HCT116 (cell line): Measurements from ENCODE around the gene AADACL2. TPM values are rescaled to one million over a fixed set of nuclear protein-coding genes. Genes with fewer than 3 reads are reported as not detected.

Experiments used
- ATAC-seq: fragments of 200-7000 bp; cut with Tn5 transposase; 2 replicates; pipeline ENCODE4 v1.9.1; 2020; ENCODE audit warnings: mild to moderate bottlenecking, moderate library complexity
- BruUV-seq: library from RNA; stranded (reverse); fragments of 400-500 nt; replicated peaks from 2 replicates; lab custom pipeline; 2021; lab: Mats Ljungman, UMichigan
- CTCF ChIA-PET: fragments of 300-600 bp; sonication (Branson Sonifier 250); formaldehyde crosslinking; loops from one replicate; lab custom pipeline; 2021; ENCODE audit warnings: antibody characterized with exemption; lab: Charles Lee
- POLR2A ChIA-PET: fragments of 300-600, 350-600 bp; sonication (Branson Sonifier 250); formaldehyde crosslinking; loops from one replicate; lab custom pipeline; 2021; ENCODE audit warnings: antibody characterized with exemption; lab: Charles Lee
- RAD21 ChIA-PET, 2 experiments: fragments of 300-600 bp; sonication (Branson Sonifier 250); formaldehyde crosslinking; loops; one replicate each; lab custom pipeline; 2023; ENCODE audit warnings: low total read pairs in 2 of 2; ENCODE audit not compliant: uncharacterized antibody in 2 of 2, unreplicated experiment in 2 of 2, low non-redundant PET in 1 of 2; lab: Charles Lee
- DNase-seq: peaks from one replicate; pipeline ENCODE4 v3.0.0-alpha.2; 2010; ENCODE audit warnings: low read depth, low spot score
- H2AFZ ChIP-seq: fragments of 200-600 bp; shearing (Covaris generic), sonication (generic); 2 replicates; pipeline ENCODE4 v1.6.1; 2017; ENCODE audit warnings: low read depth, mixed run types, mixed read lengths, antibody characterized with exemption, low read length; ENCODE audit not compliant: poor library complexity, severe bottlenecking
- H3K27ac ChIP-seq: 2 replicates; pipeline ENCODE4 v1.5.1; 2012; ENCODE audit warnings: low read depth, low read length
- H3K27me3 ChIP-seq: fragments of 200-600 bp; sonication (generic); 2 replicates; pipeline ENCODE4 v1.6.1; 2016; ENCODE audit warnings: mixed run types, low read length, mixed read lengths; ENCODE audit not compliant: insufficient read depth
- H3K36me3 ChIP-seq, 2 experiments: fragments of 200-500 bp in 1 of 2; fragments of 200-600 bp in 1 of 2; sonication (Bioruptor generic) in 1 of 2; sonication (generic) in 1 of 2; 2 replicates each; pipeline versions ENCODE4 v1.5.1 to v1.6.1; 2014 to 2016; ENCODE audit warnings: low read length in 2 of 2, inconsistent platforms in 1 of 2, mixed read lengths in 1 of 2, mixed run types in 1 of 2; ENCODE audit not compliant: insufficient read depth in 2 of 2, control insufficient read depth in 1 of 2
- H3K4me1 ChIP-seq, 2 experiments: fragments of 200-600 bp in 1 of 2; sonication (generic) in 1 of 2; 2 replicates each; pipeline versions ENCODE4 v1.5.1 to v1.6.1; 2012 to 2017; ENCODE audit warnings: low read length in 2 of 2, inconsistent platforms in 1 of 2, mild to moderate bottlenecking in 1 of 2, mixed read lengths in 1 of 2, mixed run types in 1 of 2, moderate library complexity in 1 of 2; ENCODE audit not compliant: insufficient read depth in 2 of 2, control insufficient read depth in 1 of 2
- H3K4me2 ChIP-seq: fragments of 200-600 bp; sonication (generic); 2 replicates; pipeline ENCODE4 v1.6.1; 2017; ENCODE audit warnings: mixed run types, low read length, mixed read lengths
- H3K4me3 ChIP-seq, 2 experiments: fragments of 200-600 bp in 1 of 2; sonication (generic) in 1 of 2; replicated peaks in 1 of 2; 2 replicates each; pipeline ENCODE4 v1.5.1; 2011 to 2016; ENCODE audit warnings: low read length in 2 of 2, control low read depth in 1 of 2, low read depth in 1 of 2, mild to moderate bottlenecking in 1 of 2, mixed read lengths in 1 of 2, mixed run types in 1 of 2
- H3K79me2 ChIP-seq: fragments of 200-600 bp; sonication (generic); 2 replicates; pipeline ENCODE4 v1.6.1; 2017; ENCODE audit warnings: mild to moderate bottlenecking, mixed run types, low read length, moderate library complexity, mixed read lengths; ENCODE audit not compliant: insufficient read depth
- H3K9ac ChIP-seq: fragments of 200-600 bp; sonication (generic); 2 replicates; pipeline ENCODE4 v1.6.1; 2016; ENCODE audit warnings: low read length, mixed read lengths
- H3K9me2 ChIP-seq: fragments of 200-600 bp; sonication (generic), shearing (Covaris generic); 2 replicates; pipeline ENCODE4 v1.6.1; 2017; ENCODE audit warnings: mixed run types, mild to moderate bottlenecking, moderate library complexity; ENCODE audit not compliant: insufficient read depth
- H3K9me3 ChIP-seq, 2 experiments: fragments of 200-500 bp in 1 of 2; fragments of 200-600 bp in 1 of 2; sonication (Bioruptor generic) in 1 of 2; sonication (generic) in 1 of 2; 2 replicates each; pipeline ENCODE4 v1.6.1; 2014 to 2017; ENCODE audit warnings: low read length in 2 of 2, mixed read lengths in 2 of 2, inconsistent platforms in 1 of 2, low read depth in 1 of 2, mild to moderate bottlenecking in 1 of 2, mixed run types in 1 of 2, moderate library complexity in 1 of 2; ENCODE audit not compliant: control insufficient read depth in 1 of 2, insufficient read depth in 1 of 2
- H4K20me1 ChIP-seq: fragments of 200-600 bp; sonication (generic), shearing (Covaris generic); 2 replicates; pipeline ENCODE4 v1.6.1; 2017; ENCODE audit warnings: mixed run types, mild to moderate bottlenecking, moderate library complexity; ENCODE audit not compliant: insufficient read depth
- CBX3 ChIP-seq: IDR thresholded peaks from 2 replicates; pipeline ENCODE4 v1.6.1; 2012; ENCODE audit warnings: low read depth
- CEBPB ChIP-seq: IDR thresholded peaks from 2 replicates; pipeline ENCODE4 v1.6.1; 2012; ENCODE audit warnings: low read depth
- FOSL1 ChIP-seq: IDR thresholded peaks from 2 replicates; pipeline ENCODE4 v1.6.1; 2012; ENCODE audit warnings: low read depth
- SP1 ChIP-seq: IDR thresholded peaks from 2 replicates; pipeline ENCODE4 v1.6.1; 2012; ENCODE audit warnings: low read depth
- SRF ChIP-seq: IDR thresholded peaks from 2 replicates; pipeline ENCODE4 v1.6.1; 2012; ENCODE audit warnings: low read depth
- ZNF274 ChIP-seq: fragments of 200-500 bp; sonication (Bioruptor generic); IDR thresholded peaks from 2 replicates; pipeline ENCODE4 v1.6.1; 2014; ENCODE audit warnings: mild to moderate bottlenecking, low read depth, low read length, inconsistent platforms
- intact Hi-C: fragments of 100-400 bp; cut with micrococcal nuclease; formaldehyde crosslinking; loops from 2 replicates; pipeline ENCODE4 v1.10.0; 2022
- total RNA-seq: library from RNA; stranded (reverse); gene quantifications from one replicate; pipeline ENCODE4 v1.2.1, GENCODE V29; 2021; ENCODE audit not compliant: unreplicated experiment
- TF ChIP-seq, protein P1 (sequence below): IDR thresholded peaks from 2 replicates; pipeline ENCODE4 v1.6.1; 2011; ENCODE audit warnings: mild to moderate bottlenecking, low read length, moderate library complexity; ENCODE audit not compliant: insufficient replicate concordance; ENCODE audit errors: extremely low read depth
- TF ChIP-seq, protein P2 (sequence below): IDR thresholded peaks from 2 replicates; pipeline ENCODE4 v1.6.1; 2012; ENCODE audit warnings: low read depth

AADACL2 gene
- total RNA-seq, 1 experiment from 2014 or later, result not detected

DNA sequence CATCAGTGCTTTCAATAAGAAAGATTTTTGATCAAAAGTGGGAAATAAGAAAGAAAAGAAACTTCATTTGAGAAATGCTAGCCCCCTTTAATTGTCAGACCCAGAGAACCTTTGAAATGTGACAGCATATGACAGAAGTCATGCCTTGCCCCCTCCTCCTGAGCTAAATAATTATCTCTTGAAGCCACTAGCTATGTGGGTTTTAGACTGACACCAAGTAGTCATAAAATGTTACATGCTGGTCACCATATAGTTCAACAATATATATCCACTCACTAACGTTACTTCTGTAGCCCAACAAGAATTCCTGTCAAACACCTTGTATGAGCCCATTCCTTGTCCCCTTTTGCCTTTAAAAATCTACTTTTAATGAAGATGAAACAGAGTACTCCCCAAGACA, 43.1 kb upstream of the AADACL2 start:
- H3K36me3 ChIP-seq, result no peaks in the 10 kb centered on the region
- H3K27ac ChIP-seq, result no peak overlapping the region
- CTCF ChIA-PET, result no interaction called here
- no peaks in the 10 kb centered on the region for H3K27me3 ChIP-seq
- H3K9ac ChIP-seq, result no peak overlapping the region
- POLR2A ChIA-PET, result no interaction called here
- H3K79me2 ChIP-seq, result no peaks in the 10 kb centered on the region
- H3K9me3 ChIP-seq, result no peaks in the 10 kb centered on the region
- no peaks in the 10 kb centered on the region for H3K4me1 ChIP-seq
- DNase-seq (no peak), ATAC-seq (no peak)
- no TSS peak for BruUV-seq
- H3K4me2 ChIP-seq, result no peak overlapping the region
- H3K4me3 ChIP-seq, result no peak overlapping the region
- intact Hi-C loops, result no loop called here
- H2AFZ ChIP-seq, result no peak overlapping the region
- H4K20me1 ChIP-seq, result no peaks in the 10 kb centered on the region
- RAD21 ChIA-PET, result no interaction called here
- TF ChIP-seq CEBPB, result no peak
- H3K9me2 ChIP-seq, result no peaks in the 10 kb centered on the region

DNA sequence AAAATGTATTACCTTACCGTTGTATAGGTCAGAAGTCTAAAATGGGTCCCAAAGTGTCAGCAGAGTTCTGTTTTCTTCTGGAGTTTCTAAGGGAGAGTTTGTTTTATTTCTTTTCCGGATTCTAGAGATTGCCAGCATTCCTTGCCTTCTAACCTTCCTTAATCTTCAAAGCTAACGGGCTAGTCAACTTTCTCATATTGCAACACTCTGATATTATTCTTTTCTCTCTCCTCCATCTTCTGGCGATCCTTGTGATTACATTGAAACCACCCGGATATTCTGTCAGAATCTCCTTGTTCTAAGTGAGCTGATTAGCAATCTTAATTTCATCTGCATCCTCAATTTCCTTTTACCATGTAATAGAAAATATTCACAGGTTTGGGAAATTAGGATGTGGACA, 36.2 kb upstream of the AADACL2 start:
- ChIA-PET CTCF (no interaction called here), POLR2A (no interaction called here), RAD21 (no interaction called here)
- Histone ChIP-seq H3K4me3 (no peak overlapping the region), H3K79me2 (no peaks in the 10 kb centered on the region), H3K4me1 (no peaks in the 10 kb centered on the region), H3K9me2 (no peaks in the 10 kb centered on the region), H3K36me3 (no peaks in the 10 kb centered on the region), H3K9ac (no peak overlapping the region), H3K9me3 (peaks cover 0 to 8% of the 10 kb centered on the region in 2 experiments; a peak in 1 of 4 replicates)
- intact Hi-C loops, result no loop called here
- DNase-seq (no peak), ATAC-seq (no peak)
- BruUV-seq, result no TSS peak
- no peak for TF ChIP-seq SRF
- TF ChIP-seq ZNF274, result no peak
- no peak for TF ChIP-seq CBX3
- TF ChIP-seq, protein P1, sequence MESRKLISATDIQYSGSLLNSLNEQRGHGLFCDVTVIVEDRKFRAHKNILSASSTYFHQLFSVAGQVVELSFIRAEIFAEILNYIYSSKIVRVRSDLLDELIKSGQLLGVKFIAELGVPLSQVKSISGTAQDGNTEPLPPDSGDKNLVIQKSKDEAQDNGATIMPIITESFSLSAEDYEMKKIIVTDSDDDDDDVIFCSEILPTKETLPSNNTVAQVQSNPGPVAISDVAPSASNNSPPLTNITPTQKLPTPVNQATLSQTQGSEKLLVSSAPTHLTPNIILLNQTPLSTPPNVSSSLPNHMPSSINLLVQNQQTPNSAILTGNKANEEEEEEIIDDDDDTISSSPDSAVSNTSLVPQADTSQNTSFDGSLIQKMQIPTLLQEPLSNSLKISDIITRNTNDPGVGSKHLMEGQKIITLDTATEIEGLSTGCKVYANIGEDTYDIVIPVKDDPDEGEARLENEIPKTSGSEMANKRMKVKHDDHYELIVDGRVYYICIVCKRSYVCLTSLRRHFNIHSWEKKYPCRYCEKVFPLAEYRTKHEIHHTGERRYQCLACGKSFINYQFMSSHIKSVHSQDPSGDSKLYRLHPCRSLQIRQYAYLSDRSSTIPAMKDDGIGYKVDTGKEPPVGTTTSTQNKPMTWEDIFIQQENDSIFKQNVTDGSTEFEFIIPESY, result no peak
- TF ChIP-seq FOSL1, result no peak
- TF ChIP-seq, protein P2, sequence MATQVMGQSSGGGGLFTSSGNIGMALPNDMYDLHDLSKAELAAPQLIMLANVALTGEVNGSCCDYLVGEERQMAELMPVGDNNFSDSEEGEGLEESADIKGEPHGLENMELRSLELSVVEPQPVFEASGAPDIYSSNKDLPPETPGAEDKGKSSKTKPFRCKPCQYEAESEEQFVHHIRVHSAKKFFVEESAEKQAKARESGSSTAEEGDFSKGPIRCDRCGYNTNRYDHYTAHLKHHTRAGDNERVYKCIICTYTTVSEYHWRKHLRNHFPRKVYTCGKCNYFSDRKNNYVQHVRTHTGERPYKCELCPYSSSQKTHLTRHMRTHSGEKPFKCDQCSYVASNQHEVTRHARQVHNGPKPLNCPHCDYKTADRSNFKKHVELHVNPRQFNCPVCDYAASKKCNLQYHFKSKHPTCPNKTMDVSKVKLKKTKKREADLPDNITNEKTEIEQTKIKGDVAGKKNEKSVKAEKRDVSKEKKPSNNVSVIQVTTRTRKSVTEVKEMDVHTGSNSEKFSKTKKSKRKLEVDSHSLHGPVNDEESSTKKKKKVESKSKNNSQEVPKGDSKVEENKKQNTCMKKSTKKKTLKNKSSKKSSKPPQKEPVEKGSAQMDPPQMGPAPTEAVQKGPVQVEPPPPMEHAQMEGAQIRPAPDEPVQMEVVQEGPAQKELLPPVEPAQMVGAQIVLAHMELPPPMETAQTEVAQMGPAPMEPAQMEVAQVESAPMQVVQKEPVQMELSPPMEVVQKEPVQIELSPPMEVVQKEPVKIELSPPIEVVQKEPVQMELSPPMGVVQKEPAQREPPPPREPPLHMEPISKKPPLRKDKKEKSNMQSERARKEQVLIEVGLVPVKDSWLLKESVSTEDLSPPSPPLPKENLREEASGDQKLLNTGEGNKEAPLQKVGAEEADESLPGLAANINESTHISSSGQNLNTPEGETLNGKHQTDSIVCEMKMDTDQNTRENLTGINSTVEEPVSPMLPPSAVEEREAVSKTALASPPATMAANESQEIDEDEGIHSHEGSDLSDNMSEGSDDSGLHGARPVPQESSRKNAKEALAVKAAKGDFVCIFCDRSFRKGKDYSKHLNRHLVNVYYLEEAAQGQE, result no peak
- TF ChIP-seq SP1, result no peak
- TF ChIP-seq, all 23 proteins: peak for 0
- H4K20me1 ChIP-seq, result no peaks in the 10 kb centered on the region
- no peaks in the 10 kb centered on the region for H3K27me3 ChIP-seq
- H3K27ac ChIP-seq, result no peak overlapping the region
- no peak overlapping the region for H3K4me2 ChIP-seq
- no peak overlapping the region for H2AFZ ChIP-seq
